GM12864 (cell line): ENCODE measurements around the gene LAMA1.

Source experiments
- DNase-seq: peaks from one replicate; pipeline ENCODE4 v3.0.0-alpha.2; 2011; ENCODE audit warnings: low read depth
- H3K4me3 ChIP-seq: 2 replicates; pipeline ENCODE4 v1.5.1; 2011; ENCODE audit warnings: mild to moderate bottlenecking, low read depth, low read length, control low read depth
- TF ChIP-seq, protein P1 (sequence below): IDR thresholded peaks from 2 replicates; pipeline ENCODE4 v1.5.1; 2011; ENCODE audit warnings: low read depth, mild to moderate bottlenecking, moderate library complexity, low read length, control low read depth, inconsistent platforms; ENCODE audit errors: missing control alignments

The LAMA1 gene

DNA sequence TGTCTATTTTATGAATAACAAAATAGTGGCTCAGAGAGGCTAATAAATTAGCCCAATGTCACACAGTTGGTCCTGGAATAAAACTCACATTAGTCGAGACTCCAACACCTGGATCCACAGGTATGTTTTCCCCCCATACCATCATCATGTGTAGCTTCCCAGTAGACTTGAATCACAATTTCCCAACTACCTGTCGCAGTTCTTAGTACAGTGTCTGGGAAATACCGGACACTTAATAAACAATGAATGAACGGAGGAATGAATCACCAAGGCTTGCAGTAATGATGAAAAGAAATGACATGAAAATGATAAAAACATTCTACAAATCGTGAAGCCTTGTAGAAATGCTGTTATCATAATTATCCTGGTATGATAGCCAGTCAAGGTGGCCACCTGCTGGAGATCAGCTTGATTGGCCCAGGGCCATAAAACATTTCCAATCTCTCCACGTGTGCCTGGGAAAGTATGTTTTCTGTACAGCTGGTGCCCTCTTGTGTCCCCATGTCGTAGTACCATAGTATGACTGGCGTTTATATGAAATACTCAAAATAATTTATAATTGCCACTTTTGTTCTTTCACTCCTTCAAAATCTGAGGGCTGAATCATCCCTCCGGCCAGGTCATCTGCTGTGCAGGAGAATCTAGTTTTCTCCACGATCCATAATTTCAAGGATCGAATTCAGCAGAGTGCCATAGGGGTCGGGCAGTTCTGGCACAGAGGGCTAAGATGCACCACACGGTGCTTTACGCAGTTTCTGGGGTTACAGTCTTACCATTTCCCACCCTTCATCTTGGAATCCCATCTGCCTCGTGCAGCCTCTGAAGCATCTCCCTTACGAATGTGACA is 95.4 kb downstream of the LAMA1 start:
- DNase-seq, result no peak
- TF ChIP-seq, protein P1, sequence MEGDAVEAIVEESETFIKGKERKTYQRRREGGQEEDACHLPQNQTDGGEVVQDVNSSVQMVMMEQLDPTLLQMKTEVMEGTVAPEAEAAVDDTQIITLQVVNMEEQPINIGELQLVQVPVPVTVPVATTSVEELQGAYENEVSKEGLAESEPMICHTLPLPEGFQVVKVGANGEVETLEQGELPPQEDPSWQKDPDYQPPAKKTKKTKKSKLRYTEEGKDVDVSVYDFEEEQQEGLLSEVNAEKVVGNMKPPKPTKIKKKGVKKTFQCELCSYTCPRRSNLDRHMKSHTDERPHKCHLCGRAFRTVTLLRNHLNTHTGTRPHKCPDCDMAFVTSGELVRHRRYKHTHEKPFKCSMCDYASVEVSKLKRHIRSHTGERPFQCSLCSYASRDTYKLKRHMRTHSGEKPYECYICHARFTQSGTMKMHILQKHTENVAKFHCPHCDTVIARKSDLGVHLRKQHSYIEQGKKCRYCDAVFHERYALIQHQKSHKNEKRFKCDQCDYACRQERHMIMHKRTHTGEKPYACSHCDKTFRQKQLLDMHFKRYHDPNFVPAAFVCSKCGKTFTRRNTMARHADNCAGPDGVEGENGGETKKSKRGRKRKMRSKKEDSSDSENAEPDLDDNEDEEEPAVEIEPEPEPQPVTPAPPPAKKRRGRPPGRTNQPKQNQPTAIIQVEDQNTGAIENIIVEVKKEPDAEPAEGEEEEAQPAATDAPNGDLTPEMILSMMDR, result peak; percentile 9
- no peak overlapping the region for H3K4me3 ChIP-seq

- DNase-seq, result no peak
- TF ChIP-seq, protein P1, result no peak
- H3K4me3 ChIP-seq, result no peak overlapping the region
These were observed 96.4 kb downstream of the LAMA1 start for GRCh38 chr18:7020995-7021777.

- H3K4me3 ChIP-seq, result no peak overlapping the region
- no peak for DNase-seq
- TF ChIP-seq, protein P1, result no peak
These were observed 100.6 kb downstream of the LAMA1 start for GRCh38 chr18:7017013-7017412.

DNA sequence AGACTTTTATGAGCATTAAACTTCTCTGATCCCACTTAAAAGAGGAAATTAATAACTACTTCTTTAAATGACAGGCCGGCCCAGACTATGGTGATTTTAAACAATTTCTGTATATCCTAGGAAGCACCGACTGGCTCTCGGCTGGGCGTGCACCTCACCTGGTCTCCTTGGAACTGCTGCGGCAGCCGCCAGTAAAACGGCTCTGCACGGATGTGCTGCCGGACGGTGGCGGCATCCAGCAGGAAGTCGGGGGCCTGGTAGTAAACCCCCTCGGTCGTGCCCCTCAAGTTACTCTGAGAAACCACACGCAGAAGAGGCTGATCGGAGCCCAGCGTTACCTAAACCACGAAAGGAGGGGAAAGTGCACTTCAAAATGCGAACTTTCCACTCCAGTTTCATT is 106.5 kb downstream of the LAMA1 start:
- TF ChIP-seq, protein P1, result no peak
- no peak overlapping the region for H3K4me3 ChIP-seq

GRCh38 chr18:7004009-7004408 is 113.6 kb downstream of the LAMA1 start:
- no peak overlapping the region for H3K4me3 ChIP-seq
- TF ChIP-seq, protein P1, result no peak
- no peak for DNase-seq

More for the DNA sequence above, 106.5 kb downstream of the LAMA1 start:
- no peak for DNase-seq

DNA sequence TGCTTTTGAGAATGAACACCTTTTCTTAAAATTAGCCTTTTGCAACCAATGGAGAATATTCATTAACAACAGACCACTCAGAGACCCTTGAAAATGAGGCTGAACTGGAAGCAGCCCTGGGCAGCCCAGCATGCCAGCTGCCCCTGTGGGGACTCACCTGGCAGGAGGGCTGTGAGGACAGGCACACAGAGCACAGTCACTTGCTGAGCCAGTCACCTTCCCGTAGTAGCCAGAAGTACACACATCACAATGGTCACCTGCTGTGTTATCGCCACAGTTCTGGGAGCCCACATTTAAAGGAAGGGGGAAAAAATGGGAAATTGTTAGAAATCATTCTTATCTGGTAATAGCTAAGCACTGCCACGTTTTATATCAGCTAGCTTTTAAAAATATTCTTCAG is 115.5 kb downstream of the LAMA1 start:
- H3K4me3 ChIP-seq, result no peak overlapping the region
- TF ChIP-seq, protein P1, result no peak
- DNase-seq, result no peak
